Measurements from ENCODE around the gene SELENOT.
A peak's percentile ranks its signal among the peaks of the same experiment; 100 is the strongest.

SELENOT gene, protein sequence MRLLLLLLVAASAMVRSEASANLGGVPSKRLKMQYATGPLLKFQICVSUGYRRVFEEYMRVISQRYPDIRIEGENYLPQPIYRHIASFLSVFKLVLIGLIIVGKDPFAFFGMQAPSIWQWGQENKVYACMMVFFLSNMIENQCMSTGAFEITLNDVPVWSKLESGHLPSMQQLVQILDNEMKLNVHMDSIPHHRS

DNA sequence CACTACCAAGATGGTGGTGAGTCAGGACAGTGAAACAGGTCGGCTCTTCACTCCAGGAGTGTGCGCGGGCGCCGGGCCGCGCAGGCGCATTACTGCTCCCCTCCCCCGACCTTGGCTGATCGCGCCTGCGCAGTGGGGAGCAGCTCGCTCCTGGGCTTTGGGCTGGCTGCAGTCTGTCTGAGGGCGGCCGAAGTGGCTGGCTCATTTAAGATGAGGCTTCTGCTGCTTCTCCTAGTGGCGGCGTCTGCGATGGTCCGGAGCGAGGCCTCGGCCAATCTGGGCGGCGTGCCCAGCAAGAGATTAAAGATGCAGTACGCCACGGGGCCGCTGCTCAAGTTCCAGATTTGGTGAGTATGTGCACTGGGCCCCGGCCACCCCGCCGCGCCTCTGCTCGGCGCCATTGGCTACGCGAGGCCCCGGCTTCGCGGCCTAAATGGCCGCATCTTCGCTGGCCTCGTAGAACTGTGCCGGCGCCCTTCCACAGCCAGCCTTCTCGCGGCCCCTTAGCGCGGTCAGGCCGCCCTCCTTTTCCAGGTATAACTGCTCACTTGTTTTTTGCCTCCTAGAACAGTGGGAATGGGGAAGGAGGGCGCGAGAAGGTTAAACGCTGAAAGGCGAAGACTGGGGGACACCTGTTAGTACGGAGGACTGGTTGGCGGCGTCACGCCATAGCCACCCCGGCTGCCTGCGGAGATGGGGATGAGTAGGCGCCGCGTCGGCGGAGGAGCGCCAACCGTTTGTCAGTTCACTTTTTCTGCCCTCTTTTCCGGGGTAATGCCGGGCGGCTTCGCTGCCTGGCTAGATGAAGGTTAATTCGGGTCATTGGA lies at the start of gene SELENOT:
Gene SELENOT (plus strand): TSS at position 169 of the 827 bp plus-strand sequence. CDS start 42 bp downstream, at position 211.
- DNase-seq, result peak; percentile 96

DNA sequence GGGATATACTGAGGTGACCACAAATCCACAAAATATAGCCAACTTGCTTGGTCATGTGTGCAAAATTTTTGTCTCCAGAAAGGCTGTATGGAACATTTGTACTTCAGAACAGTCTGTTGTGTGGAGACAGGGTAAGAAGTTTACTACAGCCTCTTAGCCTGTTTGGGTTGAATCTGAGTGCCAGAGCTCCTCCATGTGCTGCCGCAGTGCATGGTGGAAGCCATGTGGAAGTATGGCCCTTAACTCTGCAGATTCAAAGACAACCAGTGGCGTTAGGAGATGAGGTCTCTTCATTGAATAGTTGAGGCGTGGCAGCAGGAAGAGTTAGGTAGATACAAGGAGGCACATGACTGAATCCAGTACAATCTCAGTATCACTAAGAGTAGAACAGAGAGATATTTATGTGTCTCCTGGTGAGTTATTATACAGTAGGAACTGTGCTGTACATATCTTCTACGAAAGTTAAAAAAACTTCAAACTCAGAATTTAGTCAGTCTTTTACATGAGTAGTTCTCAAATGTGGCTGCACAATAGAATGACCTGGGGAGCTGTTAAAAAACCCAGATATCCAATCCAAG lies 47.2 kb upstream of the SELENOT start:
- no peak for DNase-seq

DNA sequence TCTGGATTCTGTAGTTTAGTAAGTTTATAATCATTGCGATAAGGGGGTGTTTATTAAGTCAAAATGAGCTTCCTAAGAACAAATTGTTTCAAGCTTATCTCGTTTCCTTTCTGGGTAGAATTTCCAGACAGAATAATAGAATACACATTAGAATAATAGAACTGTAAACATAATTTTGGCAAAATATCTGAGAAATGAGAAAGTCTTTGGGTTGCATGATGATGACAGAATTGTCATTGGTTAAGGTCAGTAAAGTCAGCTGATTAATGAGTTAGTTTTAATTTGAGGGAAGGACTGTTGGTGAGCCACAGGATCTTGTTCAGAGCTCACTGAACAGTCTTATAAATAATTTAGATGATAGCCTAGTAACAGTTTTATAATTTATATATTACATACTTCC lies 46.3 kb upstream of the SELENOT start:
- no peak for DNase-seq

DNA sequence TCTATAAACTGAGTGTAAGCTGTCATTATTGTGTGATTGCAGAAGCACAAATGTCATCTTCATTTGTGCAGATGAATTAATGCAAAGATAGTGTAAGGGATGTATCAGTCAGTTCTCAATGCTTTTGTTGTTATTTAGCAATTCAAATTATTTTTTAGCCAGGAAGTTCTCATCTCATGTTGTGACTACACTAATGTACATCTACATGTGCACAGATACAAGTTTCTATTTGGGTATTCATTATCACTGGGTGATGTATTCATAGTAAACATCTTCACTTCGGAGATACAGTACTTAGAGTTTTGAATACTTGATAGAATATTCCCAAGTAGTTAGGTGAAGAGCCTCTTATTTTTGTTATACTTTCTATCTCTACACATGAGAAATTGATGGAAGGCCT lies 45.4 kb upstream of the SELENOT start:
- DNase-seq, result no peak

DNA sequence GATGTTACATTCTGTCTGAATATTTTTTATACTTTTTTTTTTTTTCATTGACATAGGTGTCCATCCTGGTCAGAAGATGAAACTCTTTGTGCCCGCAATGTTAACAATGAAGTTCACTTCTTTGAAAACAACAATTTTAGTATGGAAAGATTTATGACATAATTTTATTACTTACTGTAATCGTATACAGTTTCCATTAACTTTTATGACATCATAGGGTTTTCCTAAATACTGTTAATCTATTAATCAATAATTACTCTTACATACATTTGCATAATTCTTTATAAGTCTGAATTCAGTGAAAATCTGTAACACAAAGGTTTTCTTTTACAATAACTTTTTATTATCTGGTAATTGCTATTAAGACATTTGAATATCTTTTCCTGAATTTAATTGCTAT lies 38.9 kb upstream of the SELENOT start:
- no peak for DNase-seq

DNA sequence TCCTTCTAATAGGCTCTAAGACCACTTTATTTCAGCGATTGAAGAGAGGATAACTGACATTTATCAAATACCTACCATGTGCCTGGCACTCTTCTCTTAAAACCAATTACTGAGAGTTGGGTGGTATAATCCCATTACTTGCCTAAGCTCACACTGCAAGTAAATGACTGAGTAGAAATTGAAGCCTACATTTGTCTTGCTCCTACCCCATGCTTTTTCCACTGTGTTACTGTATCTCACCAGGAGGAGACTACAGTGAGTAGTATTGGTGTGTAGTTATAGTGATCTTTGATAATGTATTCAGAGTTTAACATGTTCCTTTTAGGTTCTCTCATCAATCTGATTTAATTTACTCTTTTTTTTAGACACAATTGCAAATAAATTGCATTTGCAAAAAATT lies 35.8 kb upstream of the SELENOT start:
- no peak for DNase-seq

DNA sequence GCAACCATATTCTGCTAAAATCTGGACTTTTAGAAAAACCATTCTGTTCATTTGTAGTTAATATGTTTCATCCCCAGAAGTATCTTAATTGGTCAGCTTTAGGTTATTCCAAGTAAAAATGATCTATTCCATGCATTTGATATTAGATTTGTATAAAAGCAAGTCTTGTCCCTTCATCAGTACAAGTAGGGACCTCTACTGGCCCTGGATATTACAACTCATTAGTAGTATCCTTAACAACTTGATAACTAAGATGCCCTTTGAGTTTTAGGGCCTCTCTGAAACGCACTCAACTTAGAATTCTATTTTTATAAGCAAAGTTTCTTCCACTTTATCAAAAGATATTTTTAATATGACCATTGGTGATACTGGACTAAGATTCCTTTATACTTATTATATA lies 25.3 kb upstream of the SELENOT start:
- DNase-seq, result no peak

DNA sequence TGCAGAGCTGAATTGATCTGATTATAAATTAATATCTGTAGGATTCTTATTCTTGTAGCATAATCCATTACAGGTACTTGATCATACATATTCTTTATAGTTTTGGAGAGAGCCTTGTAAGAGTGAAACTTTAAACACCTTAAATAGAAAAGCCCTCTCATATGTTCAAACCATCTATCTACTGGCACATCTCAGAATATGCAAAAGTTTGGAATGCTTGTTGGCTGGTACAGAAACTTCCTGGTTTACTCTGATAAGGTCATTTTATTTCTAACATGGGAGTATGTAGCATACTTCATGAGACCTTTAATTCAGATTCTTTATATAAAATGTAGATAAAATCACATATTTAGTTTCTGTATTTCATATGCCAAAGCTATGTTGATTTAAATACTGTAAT lies 21.9 kb upstream of the SELENOT start:
- DNase-seq, result no peak

DNA sequence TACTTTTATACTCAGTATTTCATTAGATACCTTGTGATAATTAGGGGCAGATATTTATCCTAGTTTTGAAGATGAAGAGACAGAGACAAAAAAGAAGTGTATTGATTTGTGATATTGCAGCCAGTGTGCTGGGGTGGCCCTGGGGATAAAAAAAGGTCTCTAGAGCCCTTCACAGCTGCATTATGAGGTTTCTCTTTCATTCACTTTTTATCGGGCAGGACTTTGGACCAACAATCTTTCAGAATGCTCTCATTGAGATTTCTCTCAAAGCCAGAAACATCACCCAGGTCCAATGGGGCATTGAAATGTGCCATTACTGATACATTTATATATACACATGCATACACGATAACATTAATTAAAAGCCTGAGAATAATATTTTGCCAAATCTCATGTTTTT lies 20.5 kb upstream of the SELENOT start:
- DNase-seq, result no peak

DNA sequence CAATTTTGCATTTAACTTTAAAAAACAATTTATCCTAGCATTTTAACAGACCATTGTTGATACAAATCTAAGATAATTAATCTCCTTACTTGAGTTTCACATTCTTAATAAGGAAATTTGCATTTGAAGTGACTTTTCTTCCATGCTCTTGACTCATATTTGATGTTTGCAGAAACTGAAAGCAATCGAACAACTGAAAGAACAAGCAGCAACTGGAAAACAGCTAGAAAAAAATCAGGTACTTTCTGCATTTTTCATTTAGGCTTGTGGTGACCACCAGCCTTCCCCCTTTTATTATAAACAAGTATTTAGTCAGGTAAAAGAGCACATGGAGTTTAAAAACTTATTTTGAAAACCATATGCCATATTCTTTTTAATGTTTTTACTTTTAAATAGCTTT lies 20.1 kb upstream of the SELENOT start:
- no peak for DNase-seq

DNA sequence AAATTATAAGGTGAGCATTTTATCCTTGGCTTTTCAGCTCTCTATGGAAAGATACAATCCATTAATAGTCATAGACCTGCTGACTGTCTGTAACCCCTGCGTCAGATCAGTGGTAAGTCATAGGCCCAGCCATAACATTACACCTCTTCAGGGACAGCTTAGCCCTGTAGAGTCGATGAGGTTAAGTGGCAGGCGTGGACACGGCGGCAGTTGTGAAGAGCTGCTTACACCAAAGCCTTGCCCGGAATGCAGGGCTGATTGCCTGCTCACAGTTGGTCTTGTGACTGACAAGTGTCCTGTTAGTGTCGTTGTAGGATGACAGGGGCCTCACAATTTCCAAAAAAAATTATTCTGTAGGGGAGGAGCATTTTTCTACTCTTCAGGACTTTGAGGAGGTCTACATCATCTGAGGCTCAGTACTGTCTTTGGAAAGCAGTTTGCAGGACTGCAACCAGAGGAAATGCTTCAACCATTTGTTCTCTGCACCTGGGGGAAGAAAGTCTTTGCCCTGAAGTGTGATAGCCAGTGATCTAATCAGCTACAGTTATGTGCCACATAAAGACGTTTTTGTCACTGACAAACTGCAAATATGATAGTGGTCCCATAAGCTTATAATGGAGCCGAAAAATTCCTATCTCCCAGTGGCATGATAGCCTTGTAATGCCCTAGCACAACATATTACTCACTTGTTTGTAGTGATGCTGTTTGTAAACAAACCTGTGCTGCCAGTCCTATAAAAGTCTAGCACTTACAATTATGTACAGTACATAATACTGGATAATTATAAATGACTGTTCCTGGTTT lies 14.9 kb upstream of the SELENOT start:
- DNase-seq, result no peak

DNA sequence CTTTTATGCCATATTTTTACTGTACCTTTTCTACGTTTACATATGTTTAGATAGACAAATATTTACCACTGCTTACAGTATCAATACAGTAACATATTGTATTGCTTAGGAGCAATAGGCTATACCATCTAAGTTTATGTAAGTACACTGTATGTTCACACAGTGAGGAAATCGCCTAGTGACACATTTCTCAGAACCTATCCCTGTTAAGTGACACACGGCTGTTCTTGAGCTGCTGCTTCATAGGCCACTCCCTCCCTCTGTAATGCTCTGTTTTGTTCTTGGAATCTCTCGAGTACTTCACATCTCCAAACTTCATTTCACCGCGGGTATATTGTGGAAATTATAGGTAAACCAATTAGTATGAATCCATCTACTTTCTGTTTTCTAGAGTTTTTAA lies 13.4 kb upstream of the SELENOT start:
- no peak for DNase-seq

DNA sequence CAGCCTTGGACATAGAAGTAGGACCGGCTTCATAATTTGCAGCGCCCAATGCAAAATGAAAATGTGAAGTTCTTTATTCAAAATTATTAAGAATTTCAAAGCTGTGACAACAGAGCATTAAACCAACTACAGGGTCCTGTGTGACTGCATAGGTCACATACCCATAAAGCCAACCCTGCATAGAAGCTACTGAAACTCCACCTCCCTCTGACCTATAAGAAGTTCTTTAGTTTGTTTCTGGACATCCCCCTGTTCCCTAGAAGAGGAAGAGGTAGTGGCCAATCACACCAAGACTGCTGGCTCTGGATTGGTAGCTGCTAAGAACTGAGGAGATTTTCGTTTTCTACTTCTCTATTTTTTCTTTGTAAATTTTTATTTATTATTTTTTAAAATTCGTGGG lies 9.0 kb upstream of the SELENOT start:
- no peak for DNase-seq

DNA sequence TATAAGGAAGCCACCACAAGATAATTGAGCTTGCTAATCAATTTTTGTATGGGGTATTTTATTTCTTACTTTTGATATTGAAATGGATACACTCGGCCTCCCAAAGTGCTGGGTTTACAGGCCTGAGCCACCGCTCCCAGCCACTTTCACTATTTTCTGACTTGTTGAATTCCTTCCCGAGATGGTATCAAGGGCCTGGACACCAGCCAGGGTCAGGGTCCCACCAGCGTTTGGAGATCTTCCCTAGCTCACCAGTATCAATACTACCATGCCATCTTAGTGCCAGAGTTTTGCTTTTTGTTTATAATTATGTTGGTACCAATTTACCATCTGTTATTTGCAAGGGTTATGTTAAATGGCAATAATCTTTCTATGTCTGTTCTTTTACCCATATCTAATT lies 5.5 kb upstream of the SELENOT start:
- no peak for DNase-seq

DNA sequence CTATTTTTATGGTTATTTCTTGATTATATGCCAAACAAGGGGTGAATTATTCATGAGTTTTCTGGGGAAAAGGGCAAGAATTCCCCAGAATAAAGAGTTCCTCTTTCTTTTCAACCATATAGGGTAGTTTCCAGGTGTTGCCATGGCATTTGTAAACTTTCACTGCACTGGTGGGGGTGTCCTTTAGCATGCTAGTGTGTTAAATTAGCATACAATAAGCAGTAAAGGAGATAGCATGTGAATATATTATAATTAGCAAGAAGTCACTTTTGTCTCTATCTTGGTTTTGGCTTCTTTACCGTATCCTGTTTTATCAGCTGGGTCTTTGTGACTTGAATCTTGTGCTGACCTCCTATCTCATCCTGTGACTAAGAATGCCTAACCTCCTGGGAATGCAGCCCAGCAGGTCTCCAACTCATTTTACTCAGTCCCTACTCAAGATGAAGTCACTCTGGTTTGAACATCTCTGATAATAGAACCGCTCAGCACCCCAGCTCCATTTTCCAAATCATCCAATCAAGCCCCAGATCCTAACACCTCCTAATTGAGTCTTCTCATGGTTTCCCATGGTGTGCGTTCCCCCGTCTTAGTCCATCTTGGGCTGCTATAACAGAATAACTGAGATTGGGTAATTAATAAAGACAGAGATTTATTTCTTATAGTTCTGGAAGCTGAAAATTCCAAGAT lies 3.4 kb upstream of the SELENOT start:
- peak; percentile 72 for DNase-seq

DNA sequence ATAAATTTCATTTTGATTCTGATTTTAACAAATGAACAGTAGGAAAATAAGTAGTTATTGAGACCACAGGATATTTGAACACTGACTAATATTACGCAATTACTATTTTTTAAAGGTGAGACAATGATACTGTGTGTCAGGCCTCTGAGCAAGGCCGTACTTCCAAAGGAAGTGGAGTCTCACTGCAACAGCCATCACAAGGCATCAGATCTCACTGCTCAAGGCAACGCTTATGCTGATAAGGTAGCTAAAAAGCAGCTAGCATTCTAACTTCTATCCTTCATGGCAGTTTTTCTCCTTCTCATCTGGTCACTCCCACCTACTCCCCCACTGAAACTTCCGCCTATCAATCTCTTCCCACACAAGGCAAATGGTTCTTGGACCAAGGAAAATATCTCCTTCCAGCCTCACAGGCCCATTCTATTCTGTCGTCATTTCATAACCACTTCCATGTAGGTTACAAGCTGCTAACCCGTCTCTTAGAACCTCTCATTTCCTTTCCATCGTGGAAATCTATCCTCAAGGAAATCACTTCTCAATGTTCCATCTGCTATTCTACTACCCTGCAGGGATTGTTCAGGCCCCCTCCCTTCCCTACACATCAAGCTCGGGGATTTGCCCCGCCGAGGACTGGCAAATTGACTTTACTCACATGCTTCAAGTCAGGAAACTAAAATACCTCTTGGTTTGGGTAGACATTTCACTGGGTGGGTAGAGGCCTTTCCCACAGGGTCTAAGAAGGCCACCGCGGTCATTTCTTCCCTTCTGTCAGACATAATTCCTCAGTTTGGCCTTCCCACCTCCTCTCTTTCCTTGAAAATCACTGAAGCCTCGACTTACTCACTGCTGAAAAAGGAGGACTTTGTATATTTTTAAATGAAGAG lies 2.2 kb upstream of the SELENOT start:
- DNase-seq, result peak; percentile 13

DNA sequence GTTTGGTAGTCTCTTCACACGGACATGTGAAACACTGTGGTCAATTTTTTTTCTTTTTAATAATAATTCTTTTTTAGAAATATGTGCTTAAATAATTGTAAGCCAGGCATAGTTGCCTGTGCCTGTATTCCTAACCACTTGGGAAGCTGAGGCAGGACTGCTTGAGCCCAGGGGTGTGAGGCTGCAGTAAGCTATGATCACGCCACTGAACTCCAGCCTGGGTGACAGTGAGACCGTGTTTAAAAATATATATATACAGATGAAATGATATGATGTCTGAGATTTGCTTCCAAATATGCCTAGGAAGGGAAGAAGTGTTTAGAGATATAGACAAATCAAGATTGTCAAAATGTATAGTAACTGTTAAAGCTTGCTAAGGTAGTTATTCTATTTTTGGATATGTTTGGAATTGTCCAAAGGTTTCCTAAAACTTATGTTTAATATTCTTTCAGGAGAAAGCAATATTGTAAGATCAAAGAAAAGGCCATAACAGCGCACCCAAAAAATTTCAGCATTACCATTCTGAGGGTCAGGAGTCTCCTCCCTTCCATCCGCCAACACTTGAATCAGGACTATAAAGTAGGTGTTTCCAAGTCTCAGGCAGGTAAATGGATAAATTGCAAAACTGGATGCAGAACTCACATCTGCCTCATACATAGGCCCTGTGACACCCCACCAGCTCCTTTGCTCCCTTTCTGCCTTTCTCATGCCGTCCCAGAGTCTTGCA lies 532 bp upstream of the SELENOT start:
- DNase-seq, result no peak

DNA sequence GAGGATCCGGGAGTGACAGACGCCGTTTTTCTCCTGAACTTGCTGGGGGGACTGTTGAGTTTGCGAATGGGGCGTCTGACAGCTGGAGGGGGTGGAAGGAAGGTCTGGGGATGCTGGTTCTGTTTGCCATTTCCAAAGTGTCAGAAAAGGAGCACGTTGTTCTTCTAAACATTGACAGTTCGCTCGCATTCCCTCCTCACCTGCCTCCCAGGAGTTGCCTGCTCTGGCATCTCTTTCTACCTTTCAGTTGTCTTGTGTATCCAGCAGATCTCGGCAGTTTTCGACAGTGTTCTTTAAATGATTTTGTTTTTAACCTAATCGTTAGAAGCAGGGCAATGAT lies 829 bp downstream of the SELENOT start:
- DNase-seq, result no peak

DNA sequence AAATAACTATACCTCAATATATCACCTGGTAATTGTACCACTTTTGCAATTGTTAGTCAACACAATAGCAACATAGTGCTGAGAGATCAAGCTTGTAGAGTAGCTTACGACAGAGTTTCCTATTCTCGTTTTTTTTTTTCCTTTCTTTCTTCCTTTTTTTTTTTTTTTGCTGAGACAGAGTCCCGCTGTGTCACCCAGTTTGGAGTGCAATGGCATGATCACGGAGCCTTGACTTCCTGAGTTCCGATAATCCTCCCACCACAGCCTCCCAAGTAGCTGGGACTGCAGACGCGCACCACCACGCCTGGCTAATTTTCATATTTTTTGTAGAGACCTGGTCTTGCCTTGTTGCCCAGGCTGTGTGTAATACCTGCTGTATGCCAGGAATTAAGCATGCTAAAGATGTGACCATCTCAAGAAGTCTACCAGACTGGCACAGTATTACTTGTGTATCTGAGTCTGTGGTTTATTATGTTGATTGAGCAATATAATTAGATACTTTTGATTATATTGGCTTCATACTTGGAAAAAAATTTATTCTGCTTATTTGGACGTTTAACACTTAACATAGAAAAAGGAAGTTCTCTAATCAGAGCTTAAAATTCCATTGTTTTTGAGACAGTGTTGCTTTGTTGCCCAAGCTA lies 3.0 kb downstream of the SELENOT start:
- DNase-seq, result no peak

DNA sequence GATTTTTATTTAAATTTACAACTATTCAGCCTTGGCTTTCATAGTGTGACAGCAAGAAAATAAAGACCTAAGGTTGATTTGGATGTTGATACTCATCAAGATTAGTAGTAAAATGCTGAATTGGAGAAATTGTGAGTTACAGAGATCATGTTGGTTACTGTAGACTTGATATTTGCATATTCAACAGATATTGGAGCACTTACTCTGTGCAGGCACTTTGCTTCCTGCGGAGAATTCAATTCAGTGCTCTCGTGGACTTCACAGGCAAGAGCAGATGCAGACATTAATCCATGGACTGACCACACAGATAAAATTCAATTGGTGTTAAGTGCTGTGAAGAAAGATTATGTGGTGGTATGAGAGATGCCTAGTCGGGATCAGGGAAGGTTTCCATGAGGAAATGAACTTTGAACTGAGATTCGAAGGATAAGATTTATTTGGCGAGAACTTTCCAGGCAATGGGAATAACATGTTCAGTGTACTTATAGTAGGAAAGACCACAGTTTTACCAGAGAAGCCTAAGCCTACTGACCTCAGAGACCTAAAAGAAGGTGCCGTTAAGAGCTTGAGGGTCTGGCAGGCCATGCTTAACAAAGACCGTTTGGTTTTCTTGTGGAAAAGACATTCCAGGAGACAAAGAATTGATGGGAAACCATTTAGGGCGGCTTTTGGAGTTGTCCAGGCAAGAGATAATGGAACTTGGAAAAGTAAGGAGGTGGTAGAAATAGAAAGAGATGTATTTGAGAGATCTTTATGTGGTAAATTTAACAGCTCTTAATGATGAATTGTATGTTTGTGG lies 4.3 kb downstream of the SELENOT start:
- DNase-seq, result no peak

All from fibroblast of skin of right quadriceps (primary cell).